ENCODE results near the gene IL17D.
"Not testable (repeated sequence)": the region's sequence is repeated elsewhere in the genome, so short reads cannot be mapped to it uniquely, and the experiment has no call there.

The IL17D gene

DNA sequence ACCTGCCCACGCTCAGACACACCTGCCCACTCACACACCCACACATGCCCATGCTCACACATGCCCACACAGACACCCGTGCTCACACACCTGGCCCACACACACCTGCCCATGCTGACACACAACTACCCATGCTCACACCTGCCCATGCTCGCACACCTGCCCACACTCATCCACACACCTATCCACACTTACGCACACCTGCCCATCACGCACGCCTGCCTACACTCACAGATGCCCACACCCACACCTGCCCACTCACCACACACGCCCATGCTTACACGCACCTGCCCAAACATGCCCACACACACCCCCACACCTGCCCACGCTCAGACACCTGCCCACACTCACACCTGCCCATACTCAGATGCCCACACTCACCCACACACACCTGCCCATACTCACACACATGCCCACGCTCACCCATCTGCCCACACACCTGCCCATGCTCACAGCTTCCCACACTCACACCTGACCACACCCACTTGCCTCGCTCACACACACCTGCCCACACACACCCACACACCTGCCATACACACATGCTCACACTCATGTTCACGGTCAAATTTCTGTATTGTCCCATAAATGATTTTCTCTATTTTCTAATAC lies 15.6 kb downstream of the IL17D start:
- DNase-seq = no peak

DNA sequence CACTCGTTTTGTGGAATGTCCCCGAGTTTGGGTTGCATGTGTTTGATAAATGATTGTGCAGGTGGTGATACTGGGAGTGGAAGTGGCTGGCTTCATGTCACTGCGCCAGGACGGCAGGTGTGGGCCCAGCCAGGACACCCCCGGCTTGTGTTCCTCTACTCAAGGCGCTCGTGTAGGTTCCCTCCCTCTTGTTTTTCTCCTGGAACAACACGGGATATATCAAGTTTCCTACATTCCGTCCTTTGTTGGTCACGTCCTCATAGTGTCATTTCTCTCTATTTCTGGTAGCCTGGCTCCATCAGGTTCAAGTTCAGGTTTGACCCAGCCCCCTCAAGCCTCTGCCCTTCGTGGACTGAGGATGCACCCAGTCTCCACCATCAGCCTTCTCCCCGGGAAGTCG lies 16.3 kb downstream of the IL17D start:
- DNase-seq = no peak

DNA sequence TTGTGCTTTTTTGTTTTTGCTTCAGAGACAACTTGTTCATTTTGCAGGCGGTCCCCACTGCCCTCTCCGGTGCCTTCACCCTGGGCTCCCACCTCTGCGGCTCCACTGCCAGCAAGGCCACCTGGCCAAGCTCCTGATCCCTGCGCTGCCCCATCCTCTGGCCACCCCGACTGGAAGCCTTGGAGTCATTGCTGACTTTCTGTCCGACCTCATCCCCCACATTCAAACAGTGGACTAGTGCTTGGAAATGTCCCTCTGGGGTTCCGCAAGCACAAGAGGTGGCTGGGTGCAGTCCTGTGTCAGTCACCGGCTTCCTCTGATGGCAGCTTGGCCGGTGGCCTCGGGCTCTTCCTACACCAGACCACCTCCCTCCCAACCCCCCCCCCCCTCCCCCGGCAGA lies 17.0 kb downstream of the IL17D start:
- DNase-seq = no peak

DNA sequence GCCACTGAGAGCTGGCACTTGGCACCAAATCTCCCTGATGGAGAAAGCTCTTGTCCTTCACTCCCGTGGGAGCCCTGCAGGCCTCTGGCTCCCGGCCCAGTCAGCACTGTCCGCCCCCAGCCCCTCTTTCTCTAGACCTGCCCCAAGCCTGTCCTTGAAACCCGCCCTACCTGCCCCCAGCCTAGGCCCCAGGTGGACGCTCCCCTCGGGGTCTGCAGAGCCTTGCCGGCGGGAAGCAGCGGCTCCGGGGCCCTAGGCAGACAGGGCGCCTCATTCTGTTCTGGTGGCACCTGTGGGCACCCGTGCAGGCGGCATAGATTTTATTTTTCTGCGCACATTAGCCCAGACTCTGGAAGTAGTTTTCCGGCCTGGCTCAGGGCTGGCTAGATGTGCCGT lies 17.6 kb downstream of the IL17D start:
- no peak for DNase-seq

DNA sequence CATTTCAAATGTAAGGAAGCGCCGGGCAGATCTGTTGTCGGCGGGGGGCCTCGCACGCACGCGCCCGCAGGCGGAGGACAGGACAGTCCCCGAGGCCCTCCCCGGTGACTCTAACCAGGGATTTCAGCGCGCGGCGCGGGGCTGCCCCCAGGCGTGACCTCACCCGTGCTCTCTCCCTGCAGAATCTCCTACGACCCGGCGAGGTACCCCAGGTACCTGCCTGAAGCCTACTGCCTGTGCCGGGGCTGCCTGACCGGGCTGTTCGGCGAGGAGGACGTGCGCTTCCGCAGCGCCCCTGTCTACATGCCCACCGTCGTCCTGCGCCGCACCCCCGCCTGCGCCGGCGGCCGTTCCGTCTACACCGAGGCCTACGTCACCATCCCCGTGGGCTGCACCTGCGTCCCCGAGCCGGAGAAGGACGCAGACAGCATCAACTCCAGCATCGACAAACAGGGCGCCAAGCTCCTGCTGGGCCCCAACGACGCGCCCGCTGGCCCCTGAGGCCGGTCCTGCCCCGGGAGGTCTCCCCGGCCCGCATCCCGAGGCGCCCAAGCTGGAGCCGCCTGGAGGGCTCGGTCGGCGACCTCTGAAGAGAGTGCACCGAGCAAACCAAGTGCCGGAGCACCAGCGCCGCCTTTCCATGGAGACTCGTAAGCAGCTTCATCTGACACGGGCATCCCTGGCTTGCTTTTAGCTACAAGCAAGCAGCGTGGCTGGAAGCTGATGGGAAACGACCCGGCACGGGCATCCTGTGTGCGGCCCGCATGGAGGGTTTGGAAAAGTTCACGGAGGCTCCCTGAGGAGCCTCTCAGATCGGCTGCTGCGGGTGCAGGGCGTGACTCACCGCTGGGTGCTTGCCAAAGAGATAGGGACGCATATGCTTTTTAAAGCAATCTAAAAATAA lies 18.2 kb downstream of the IL17D start:
- DNase-seq = peak; percentile 78

DNA sequence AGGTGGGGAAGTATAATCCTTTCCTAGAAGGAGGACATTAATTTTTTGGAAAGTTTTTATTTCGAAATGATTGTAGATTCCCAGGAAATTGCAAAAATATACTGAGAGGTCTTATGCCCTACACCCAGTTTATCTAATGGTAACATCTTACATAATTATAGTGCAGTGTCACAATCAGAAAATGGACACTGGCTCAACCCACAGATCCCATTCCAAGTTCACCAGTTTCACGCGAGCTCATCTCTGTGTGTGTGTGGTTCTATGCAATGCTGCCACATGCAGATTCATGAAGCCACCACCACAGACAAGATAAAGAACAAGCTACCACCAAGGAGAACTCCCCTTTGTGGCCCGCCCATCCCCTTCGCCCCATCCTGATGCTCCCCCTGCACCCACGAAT lies 24.4 kb downstream of the IL17D start:
- DNase-seq = no peak

DNA sequence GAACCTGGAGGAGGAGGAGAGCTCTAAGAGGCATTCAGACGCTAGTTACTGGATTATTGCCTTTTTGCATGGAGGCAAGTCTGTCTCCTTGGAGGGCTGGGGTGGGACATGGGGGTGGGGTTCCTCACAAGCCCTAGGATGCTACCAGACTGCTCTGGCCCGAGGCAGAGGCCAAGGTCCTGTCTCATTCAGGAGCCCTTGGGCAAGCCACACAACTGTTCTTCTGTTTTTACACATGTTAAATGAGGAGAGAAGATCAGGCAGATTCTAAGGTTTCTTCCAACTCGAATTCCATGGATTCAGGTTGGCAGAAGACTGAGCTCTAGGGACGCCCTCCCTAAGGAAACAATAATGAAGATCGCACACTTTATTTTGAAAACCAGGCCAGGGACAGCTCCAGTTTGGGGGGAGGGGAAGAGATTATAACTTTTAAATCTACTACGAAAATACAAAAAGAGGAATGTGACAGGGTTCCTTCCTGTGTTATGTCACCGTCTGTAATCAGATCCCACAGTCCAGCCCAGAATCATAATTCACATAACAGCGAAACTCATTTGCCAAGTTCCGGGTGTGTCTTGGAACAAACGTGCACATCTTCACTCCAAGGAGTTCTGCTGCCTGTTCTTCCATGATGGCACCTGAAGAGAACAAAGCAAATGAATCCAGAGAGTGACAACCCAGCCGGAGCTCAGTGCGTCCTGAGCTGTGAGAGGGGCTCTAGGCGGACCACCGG lies 25.2 kb downstream of the IL17D start:
- DNase-seq = no peak

DNA sequence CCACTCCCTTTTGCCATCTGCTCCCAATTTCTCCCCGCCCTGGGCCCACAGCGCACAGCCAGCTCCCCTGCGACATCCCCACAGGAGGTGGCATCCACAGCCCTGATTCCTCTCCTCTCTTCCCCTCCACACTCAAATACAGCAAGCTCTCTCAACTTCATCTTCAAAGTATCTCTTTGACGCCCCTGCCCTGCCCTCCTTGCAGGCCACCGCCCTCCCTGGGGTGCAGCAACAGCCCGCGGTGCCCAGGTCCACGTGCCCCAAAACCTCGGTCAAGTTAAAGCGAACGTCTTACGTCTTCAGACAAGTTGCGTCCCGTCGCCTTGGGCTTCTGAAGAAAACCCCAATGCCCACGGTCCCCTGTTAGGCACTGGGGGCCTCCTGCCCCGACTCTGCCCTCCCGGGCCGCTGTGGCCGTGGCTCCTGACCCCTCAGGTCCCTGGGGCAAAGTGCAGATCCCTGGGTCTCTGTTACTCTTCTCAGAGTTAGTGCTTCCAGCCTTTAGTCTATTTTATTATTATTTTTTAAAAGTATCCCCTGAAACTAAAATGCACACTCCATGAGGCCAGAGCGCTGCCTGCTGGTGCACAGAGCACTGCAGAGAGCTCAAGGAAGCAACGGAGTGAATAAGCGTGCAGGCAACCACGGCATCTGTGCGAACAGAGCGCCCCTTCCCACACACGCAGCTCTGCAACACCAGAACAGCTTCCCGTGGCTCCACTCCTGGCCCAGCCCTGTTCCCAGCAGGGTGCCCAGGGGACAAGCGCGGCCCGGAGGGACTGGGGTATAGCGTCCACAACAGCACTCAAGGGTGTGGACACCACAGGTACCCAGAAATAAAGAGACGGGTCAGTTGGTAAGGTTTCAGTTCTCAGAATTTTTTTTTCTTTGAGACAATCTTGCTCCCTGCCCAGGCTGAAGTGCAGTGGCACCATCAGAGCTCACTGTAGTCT lies 26.4 kb downstream of the IL17D start:
- no peak for DNase-seq

DNA sequence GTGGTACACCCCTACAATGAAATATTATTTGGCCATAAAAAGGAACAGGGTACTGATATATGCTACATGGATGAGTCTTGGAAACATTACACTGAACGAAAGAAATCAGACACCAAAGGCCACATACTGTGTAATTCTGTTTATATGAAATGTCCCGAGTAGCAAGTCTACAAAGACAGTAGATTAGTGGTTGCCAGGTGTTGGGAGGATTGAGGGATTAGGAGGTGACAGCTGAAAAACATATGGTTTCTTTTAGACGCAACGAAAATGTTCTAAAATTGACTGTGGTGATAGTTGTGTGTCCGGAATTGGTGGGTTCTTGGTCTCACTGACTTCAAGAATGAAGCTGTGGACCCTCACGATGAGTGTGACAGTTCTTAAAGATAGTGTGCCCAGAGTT lies 35.1 kb downstream of the IL17D start:
- DNase-seq = no peak

DNA sequence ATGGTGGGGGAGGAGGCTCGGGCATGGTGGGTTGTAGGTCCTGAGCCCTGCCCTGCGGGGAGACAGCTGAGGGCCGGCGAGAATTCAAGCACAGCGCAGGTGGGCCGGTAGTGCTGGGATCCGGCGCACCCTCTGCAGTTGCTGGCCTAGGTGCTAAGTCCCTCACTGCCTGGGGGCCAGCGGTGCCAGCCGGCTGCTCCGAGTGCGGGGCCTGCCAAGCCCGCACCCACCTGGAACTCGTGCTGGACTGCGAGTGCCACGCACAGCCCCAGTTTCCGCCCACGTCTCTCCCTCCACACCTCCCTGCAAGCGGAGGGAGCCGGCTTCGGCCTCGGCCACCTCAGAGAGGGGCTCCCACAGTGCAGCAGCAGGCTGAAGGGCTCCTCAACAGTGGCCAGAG lies 36.5 kb downstream of the IL17D start:
- no peak for DNase-seq

DNA sequence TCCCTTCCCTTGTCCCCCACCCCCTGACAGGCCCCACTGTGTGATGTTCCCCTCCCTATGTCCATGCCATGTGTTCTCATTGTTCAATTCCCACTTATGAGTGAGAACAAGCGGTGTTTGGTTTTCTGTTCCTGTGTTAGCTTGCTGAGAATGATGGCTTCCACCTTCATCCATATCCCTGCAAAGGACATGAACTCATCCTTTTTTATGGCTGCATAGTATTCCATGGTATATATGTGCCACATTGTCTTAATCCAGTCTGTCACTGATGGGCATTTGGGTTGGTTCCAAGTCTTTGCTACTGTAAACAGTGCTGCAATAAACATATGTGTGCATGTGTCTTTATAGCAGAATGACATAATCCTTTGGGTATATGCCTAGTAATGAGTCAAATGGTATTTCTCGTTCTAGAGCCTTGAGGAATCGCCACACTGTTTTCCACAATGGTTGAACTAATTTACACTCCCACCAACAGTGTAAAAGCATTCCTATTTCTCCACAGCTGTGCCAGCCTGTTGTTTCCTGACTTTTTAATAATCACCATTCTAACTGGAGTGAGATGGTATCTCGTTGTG lies 40.4 kb downstream of the IL17D start:
- DNase-seq = not testable (repeated sequence)

DNA sequence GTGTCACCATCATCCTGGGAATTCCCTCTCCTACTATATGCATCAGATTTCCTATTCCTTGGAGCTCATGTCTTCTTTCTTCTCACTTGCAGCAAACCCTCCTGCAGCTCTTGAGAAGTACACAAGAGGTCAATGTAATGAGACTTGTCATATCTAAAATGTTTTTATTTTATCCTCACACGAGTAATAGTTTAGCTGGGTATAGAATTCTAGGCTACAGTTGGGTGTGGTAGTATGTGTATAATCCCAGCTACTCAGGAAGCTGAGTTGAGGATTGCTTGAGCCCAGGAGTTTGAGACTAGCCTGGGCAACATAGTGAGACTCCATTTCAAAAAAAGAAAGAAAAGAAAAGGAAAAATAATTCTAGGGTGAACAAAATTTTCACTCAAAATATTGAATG lies 45.9 kb downstream of the IL17D start:
- no peak for DNase-seq

DNA sequence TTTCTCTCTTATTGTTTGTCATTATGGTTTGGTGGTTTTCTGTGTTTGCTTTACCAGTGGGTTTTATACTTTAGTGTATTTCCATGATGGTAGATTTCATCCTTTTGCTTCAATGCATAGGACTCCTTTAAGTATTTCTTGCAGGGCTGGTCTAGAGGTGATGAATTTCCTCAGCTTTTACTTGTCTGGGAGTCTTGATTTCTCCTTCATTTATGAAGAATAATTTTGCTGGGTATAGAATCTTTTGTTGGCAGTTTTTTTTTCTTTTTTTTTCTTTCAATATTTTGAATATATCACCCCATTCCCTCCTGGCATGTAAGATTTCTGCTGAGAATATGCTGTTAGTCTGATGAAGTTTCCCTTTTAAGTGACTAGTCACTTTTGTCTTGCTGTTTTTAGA lies 50.5 kb downstream of the IL17D start:
- DNase-seq = no peak

DNA sequence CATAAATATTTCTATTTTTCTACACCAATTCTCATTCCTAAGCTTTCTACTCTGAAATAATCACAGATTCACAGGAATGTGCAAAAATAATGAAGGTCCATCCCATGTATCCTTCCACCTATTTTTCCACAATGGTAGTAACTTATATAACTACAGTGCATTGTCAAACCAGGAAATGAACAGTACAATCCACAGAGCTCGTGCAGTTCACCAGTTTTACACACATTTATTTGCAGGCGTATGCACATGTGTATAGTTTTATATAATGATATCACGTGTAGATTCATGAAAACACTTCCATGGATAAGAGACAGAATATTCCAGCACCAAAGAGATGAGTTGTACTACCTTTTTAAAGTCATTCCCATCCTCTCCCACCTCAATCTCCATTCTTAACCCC lies 57.4 kb downstream of the IL17D start:
- DNase-seq = no peak

DNA sequence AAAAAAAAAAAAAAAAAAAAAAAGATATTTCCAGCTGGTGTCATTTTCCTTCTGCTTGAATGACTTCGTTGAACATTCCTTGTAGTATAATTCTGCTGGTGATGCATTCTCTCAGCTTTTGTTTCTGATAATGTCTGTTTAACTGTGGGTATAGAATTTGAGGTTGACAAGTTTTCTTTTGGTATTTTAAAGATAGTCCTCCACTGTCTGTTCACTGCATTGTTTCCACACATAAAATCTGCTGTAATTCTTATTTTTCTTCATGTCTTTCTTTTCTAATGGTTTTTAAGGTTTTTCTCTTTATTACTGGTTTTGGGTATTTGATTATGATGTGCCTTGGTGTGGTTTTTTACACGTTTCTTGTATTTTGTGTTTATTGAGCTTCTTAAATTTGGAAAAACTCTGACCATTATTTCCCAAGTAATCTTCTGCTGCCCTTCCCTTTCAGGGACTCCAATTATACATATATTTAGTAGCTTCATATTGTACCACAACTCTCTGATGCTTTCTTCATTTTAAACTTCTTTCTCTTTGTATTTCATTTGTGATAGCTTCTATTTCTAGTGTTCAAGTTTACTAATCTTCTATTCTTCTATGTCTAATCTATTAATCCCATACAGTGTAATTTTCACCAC lies 63.9 kb downstream of the IL17D start:
- DNase-seq = no peak

DNA sequence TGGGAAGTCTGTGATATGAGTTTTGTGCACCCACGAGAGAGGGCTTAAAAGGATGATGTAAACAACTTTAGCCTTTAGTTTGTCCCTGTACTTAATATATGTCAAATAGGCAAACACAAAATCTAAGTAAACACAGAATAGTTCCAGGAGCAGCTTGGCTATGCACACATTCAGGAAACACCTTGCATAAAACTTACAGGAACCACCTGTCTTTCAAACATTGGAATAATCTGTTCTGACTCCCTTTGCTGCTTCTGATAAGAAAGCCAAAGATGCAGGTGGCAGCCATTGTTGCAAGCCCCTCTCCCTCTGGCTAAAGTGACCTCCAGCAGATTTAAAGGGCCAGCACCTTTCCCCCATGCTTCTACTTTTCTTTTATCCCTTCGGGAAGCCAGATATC lies 65.6 kb downstream of the IL17D start:
- no peak for DNase-seq

DNA sequence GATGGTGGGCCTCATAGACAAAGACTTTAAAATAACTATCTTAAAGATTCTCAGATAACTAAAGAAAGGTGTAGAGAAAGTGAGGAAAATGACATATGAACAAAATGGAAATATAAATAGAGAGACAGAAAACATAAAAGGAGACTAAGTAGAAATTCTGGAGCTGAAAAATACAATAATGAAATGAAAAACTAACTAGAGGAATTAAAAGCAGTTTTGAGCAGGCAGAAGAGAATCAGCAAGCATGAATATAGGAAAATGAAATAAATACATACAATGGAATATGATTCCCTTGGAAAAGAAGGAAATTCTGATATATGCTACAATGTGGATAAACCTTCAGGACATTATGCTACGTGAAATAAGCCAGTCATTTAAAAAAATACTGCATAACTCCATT lies 66.3 kb downstream of the IL17D start:
- DNase-seq = no peak

Data from right kidney (tissue), 1 donor.